GM21447 (cell line): ENCODE data around the gene ME3.

ENCODE experiments used
- ATAC-seq: cut with Tn5 transposase; IDR thresholded peaks from one replicate; pipeline ENCODE4 v1.9.1; 2021; ENCODE audit not compliant: unreplicated experiment

ME3 gene

DNA sequence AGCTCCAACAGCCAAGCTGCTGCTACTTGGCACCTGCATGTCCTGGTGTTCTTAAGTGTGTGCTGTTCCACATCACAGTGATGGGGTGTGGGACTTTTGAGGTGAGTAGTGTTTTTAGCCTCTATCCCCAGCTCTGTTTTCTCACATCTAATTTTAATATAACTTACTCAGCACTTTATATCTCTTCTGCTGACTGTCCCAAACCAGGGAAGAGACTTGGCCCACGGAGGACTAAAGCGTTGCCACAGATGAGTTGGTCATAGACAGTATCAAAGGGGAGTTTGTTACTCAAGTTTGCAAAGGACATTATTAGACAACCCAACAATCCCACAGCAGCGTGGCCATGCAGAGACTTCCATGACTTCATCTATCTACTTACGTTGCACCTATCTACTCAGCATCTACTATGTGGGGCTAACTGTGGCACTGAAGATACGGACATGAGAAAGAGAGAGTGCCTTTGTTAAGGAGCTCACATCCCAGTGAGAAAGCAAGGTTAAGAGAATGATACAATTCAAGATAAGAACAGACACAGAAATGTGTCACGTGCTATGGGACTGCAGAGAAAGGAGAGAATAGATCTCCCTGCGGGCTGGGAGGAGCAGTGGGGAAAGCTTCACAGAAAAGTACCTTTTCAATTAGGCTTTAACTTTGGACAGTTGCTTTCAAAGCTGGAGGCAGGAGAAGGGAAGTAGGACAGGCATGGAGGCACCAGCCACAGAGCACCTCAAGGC, 82.4 kb downstream of the ME3 start:
- no peak for ATAC-seq

DNA sequence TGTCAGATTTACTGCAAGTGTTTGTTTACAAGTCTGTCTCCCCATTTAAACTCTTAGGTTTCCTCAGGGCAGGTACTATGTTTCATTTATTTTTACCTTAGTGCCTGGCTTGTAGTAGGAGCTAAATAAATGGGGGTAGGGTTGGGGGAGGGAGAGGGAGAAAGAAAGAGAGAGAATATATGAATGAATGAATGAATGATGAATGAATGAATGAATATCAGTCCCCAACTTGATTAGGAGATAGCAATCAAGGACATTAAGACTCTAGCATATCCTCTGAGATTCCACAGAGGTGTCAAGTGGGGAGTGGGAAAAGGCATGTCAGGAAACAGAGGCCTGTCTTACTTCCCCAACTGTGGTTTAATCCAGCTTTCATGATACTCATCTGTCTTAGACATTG, 83.2 kb downstream of the ME3 start:
- no peak for ATAC-seq

DNA sequence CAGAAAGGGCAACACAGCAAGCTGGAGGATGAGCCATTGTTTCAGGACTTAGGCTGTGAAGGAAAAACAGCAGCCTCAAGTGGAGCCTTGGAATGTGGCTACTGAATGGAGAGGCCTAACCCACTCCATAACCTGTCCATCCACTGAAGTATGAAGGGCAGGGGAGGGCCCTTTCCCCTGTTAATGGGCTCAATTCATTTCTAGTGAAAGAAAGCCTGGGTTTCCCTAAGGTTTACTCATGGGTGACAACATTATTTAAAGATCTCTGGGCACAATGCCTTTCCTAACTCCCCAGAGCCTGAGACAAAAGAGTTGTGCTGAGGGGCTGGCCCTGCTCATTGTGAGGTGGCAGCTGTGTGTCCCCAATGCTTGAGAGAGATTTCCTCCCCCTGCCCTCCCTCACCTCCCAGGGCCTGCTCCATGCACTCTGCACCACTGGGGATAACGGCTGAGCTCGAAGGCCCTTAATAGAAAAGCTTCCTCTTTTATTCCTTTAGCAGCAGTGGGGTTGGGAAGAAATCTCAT, 83.8 kb downstream of the ME3 start:
- ATAC-seq, result no peak

DNA sequence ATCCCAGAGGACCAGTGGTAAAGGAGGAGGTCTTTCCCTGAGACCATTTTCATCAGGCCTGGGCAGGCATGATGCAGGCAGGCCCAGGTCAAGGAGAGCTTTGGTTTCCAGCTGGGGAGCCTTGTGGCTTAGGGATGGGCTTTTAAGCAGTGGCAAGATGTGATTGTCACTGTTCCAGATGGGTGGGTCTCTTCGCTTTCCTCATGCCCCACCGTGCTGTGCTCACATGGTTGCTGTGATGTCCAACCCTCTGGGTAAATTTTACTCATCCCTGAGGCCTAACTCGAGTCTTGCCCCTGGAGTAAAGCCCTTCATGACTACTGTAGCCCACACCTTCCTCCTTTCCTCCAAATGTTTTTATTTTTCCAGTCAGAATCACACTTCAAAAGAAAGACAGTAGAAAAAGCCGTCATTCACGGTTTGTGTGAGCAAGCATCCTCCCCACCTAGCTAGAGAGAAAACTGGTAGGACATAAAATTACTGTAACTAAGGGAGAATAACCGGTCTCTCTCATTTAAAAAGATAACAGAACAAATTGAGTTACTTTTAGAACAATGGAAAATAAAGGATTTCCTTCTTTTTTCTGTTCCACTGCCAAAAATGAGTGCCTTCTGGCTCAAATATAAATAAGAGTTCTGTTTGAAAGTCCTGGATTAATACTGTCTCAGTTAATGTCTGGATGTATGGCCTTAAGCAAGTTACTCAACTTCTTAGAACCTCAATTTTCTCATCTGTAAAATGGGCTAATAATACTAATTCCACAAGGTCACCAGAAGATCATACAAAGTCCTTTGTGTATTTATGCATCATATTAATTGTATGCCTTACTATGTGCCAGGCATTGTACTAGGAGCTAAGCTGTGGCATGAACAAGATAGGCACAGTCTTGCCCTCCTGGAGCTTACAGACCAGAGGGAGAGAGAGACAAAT, 84.9 kb downstream of the ME3 start:
- ATAC-seq, result no peak

DNA sequence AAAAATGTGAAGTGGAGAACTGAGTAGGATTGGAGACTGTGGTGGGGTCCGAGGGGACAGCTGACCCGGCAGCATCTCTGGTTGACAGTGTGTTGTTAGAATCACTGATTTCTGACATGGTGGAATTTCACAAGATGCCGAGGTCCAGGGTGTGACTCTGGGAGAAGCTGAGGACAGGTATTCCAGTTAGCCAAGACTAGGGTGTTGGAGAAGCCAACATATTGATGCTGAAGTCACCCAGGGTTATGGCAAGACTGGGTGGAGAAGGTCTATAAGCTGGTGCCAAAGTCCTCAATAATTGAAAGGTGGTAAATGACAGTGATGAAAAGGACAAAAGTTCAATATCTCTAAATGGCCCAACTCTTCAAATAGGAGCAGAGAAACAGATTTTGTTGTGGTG, 86.1 kb downstream of the ME3 start:
- no peak for ATAC-seq

DNA sequence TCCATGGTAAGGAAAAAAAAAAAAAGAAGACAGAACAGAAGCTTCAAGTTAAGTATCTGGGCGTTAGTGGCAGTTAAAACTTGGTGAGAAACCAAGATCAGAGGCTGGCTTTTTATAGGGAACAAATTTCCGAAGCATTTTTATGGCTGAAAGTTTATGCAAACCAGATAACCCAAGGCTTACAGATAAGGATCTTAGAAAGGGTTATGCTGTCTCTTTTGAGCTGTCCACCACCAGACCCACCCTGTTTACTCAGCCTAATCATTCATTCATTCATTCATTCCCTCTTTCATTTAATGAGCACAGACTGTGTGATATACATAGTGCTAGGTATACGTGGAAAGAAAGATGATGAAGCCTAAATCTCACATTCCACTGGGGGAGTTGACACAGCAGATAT, 89.5 kb downstream of the ME3 start:
- no peak for ATAC-seq

DNA sequence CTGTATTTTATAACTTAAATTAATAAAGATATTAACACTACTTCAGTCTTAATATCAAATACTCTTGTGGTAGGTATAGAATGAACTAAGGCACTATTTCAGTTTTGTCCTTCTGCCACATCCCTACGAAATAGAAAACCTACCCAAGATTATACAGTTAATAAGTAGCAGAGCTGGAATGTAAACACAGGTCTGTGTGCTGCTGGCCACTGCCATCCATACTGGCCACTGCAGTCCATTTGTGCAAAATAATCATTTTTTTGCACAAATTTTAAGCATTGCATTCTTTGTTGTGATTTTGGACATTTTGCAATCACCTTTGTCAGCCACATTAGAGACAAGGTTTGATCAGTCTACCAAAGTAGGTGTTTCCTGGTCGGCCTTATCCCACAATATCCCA, 91.9 kb downstream of the ME3 start:
- ATAC-seq, result no peak

DNA sequence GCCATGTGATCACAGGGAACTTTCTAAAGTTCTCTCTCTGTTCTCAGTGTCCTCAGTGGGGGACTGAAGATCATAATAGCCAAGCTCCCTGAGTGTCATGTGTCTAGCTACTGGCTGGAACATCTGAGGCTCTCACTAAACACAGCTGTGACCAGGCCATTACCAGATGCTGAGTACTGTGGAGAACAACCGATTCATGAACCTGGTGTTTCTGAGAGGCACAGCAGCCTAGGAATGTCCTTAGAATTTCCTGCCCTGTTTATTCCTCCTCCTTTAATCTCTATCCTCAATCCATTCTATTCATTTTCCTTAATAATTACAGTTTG, 93.0 kb downstream of the ME3 start:
- no peak for ATAC-seq

DNA sequence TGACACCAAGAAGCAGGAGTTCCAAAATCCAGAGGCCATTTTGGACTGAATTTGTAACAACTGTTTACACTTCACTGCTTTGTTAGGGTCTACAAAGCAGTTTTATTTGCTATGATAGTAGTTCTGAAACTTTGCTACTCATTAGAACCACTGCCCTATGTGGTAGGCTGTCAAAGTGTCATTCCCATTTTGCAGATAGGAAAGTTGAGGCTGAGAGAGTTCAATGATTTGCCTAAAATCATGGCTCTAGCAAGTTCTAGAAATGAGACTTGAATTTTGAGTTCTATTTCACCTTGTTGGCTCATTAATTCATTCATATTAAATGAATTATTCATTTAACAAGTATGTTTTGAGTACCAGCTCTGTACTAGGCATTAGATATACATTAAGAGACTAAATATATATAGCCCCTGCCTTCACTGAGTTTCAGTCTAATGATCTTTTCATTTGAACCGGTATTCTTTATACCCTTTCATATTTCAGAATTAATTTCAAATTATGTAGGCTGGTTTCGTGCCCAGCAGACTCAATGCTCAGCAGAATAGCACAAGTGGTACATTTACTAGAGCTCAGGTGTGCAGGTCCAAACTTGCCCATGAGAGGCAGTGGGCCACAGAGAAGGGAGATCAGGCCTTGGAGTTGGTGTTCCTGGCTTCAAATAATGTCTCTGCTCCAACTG, 93.5 kb downstream of the ME3 start:
- no peak for ATAC-seq

DNA sequence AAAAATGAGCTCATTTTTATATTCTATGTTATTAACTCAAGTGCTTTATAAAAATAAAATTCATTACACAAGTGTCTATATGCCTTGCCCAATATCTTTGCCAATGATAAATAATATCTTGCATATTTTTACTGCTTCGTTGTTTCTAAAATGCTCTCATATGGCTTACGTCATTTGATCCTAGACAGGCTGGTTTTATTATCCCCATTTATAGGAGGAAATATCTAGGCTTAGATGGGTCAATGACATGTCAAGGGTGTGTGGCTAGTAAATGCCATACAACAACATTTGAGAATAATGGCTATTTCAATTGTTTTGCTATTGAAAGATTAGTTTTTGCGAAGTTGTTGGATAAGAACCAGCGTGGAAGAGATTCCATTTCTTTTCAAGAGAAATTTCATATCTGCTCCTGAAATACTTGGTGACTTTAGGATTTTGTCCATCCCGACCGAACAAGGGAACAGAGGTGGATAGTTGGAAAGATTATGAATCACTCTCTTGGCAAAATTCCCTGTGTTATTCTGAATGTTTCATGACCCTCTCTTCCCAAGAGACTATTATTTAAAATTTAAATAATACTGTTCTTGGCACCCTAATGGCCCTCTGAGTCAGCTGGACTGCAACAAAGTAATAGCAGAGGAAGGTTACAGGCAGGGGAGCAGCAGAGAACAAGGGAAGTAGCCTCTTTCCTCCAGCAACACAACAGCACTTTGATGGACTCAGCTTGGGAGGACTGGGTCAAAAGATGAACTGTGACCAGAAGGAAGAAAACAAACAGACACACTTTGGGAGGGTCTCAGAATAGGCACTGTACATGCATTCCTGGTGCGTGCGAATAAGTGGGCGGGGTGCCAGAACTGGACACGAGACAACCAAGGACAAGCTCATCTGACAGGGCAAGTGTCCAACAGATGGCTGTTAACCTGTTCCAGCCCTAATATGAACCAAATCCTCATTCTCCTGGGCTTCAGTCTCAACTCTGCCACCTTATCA, 94.5 kb downstream of the ME3 start:
- ATAC-seq, result no peak

DNA sequence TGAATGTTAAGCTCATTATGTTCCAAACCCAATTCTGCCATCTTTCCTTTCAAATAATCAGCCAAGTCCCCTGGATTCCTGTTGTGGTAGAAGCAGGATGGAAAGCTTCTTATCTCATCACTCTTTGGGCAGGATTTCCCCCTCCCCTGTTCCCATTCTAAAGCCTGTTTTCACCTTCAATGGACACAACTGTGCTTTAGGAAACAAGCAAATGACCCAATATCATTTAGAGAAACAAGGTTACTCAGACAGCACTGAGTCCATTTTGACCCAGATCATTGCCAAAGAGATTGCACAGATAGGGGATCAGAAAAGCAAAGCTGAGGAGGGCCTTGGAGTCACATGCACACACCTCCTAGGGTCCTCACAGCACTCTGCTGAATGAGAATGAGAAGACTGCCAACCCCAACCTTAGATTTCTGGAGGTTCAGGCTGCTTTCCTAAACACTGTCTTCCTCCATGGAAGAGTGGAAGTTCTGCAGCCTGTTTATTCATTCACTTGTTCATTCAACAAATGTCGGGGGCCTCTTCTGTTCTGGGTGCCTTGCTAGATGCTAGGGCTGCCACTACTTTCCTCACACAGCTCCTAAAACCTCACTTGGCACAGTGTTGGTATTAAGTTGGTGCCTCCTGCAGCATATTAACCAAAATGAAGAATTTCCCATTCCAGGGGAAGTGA, 95.3 kb downstream of the ME3 start:
- ATAC-seq, result no peak

DNA sequence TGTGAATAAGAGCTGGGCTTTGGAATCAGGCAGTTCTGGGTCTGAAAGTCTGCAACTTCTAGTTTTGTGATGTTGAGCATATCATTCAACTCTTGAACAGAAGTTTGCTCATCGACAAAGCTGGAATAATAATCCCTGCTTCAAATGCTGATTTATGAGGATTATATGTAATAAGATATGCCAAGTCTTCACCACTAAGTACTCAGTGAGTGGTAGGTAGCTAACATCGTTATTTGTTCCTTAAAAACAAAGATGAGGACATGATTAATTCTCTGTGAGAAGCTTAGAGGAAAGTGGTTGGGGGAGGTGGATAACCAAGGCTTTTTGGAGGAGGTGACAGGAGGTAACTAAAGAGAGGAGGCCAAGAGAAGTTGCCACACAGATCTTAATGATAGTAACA, 96.5 kb downstream of the ME3 start:
- no peak for ATAC-seq

DNA sequence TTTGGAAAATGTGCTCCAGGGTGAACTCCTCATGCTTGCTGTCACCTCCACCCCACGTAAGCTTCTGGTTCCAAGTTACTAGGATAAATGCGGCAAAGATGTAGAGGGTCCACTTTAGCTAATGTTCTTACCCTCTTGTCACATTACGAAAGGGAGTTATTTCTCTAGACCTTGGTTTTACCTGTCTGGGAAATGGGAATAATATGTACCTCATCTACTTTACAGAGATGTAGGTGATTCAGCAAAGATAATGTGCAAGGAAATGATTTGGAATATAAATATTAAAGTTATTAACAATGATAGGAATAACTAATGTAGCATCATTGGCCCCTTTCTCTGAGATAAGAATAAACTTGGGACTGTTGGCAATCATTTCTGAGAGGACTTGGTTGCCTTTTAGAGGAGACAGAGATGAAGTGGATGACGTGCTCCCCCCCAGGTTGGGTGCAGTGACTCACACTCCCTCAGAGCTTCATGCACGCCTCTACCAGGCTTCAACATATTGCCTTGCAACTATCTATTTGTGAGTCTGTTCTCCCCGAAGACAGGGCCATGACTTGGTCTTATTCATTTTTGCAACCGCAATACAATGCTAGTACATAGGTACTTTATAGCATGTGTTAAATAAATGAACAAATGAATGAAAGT, 97.1 kb downstream of the ME3 start:
- no peak for ATAC-seq

DNA sequence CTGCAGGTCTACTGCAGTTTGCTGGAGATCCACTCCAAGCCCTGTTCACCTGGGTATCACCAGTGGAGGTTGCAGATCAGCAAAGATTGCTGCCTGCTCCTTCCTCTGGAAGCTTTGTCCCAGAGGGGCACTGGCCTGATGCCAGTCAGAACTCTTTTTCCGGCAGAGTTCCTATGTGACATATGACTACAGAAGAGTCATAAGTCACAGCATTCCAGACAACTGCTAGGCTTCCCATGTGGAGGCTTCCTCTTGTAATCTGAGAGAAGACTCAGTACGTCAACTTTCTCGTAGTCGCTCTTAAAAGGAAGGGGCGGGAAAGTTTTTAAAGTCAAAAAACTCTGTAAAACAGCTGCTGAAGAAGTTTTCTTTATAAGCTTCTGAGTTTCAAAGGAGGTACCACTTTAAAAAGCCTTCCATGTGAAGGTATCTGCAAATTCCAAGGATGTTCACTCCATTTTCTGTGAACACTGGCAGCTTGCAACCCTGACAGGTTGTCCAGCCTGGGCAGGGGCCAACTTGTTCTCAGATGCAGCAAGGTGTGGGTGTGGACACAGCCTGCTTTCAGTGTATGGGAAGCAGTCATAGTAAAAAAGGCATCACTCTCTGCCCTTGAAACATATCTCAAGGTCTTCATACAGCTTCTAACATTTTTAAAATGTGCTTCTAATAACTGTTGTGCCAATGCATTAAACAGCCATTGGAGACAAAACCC, 97.8 kb downstream of the ME3 start:
- ATAC-seq, result no peak

DNA sequence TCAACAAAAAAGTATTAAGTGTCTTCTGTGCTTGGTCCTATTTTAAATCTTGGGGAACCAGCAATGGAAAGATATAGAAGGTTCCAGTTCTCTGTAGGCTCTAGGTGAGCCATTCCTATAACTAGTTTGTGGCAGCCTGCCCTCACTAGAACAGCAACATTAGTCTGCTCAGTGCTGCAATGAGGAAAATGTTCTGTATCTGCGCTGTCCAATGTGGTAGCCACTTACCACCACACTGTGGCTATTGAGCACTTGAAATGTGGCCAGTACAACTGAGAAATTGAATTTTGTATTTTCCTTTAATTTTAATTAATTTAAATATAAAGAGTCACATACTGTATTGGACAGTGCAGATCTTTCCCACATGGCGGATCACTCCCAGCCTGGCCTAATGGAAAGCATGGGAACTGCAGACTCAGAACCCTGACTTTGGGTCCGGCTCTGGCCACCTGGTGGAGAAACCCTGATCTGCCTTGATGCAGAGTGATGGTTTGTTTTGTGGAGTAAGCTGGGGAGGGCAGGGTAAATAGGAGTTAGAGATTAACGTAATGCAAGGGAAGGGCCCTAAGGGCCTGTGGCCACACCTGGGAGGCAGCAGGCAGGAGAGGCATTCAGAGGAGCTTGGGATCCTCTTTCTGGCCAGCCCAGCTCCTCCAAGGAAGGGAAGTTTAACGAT, 101.0 kb downstream of the ME3 start:
- ATAC-seq, result no peak

DNA sequence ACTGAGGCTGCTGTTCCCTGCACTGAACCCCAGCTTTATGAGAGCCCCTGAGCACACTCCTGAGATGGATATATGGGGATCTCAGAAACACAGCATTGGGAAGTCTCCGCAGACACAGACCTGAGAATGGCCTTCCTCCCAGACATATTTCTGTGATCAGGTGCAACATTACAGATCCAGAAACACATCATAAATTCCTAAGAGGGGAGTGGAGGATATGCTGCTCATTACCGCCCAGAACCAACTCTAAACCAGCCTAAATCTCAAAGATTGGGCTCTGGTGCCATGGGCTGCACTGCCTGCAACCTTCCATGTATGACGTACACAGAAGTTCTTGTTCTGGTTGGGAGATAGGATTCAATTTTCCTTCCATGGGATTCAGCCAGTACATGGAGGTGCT, 102.0 kb downstream of the ME3 start:
- ATAC-seq, result no peak

DNA sequence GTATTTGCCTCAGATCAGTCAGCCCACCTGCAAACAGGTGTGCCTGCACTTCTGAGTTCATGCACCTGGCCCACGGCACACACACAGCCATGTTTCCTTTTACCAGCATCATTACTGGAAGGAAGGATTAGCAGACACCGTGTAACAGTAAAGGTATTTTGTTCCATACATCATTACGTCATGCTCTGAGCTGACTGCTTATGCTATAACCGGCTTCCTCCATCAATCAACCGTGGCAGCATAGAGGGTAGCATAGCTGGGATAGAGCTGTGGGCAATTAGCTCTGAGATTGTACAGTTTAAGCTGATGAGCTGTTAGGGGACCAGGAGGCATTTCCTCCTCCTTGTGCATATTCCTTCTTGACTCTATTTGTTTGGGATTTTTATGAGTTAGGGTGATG, 102.4 kb downstream of the ME3 start:
- ATAC-seq, result no peak

DNA sequence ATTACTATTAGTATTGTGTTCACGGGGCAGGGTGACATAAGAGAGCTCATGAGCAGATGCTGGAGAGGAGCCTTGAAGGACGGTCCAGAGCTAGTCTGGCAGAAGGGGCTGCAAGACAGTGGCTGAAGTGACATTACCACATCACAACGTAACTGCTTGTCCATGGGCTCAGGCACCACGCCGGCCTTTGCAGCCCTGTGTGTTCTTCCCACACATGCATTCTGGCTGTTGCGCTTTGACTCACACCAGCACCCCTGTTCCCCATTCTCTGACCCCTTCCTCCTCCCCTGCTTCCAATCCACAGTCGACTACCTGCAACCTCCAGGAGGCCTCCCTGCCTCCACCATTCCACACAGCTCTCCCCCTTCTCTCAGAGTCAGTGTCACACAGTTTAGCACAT, 103.3 kb downstream of the ME3 start:
- no peak for ATAC-seq
